ENCODE data around the gene ZMYM2.

Gene ZMYM2

GRCh38 chr13:19958155-19959111 is at the start of gene ZMYM2:
TSS of gene ZMYM2 (plus strand) at chr13:19958727. CDS start at chr13:19993073, 34,346 bp downstream.
- peak; percentile 96 for DNase-seq (ENCODE audit: low spot score)

GRCh38 chr13:19910336-19911072 is 48.0 kb upstream of the ZMYM2 start:
- DNase-seq (ENCODE audit: low spot score) = no peak

GRCh38 chr13:19927117-19927748 is 31.3 kb upstream of the ZMYM2 start:
- peak; percentile 8 for DNase-seq (ENCODE audit: low spot score)

GRCh38 chr13:19940106-19940505 is 18.4 kb upstream of the ZMYM2 start:
- no peak for DNase-seq (ENCODE audit: low spot score)

- DNase-seq (ENCODE audit: low spot score) = no peak
Measured at GRCh38 chr13:19950374-19950773, 8.2 kb upstream of the ZMYM2 start.

GRCh38 chr13:19952850-19953249 is 5.7 kb upstream of the ZMYM2 start:
- DNase-seq (ENCODE audit: low spot score) = no peak

GRCh38 chr13:19955873-19956559 is 2.5 kb upstream of the ZMYM2 start:
- DNase-seq (ENCODE audit: low spot score) = no peak

- peak; percentile 85 for DNase-seq (ENCODE audit: low spot score)
Measured at GRCh38 chr13:19957320-19958154, 990 bp upstream of the ZMYM2 start.

GRCh38 chr13:19959141-19959830 is 759 bp downstream of the ZMYM2 start:
- peak; percentile 63 for DNase-seq (ENCODE audit: low spot score)

GRCh38 chr13:19959831-19960652 is 1.5 kb downstream of the ZMYM2 start:
- peak; percentile 90 for DNase-seq (ENCODE audit: low spot score)

- DNase-seq (ENCODE audit: low spot score) = peak; percentile 15
Measured at GRCh38 chr13:19960653-19960976, 2.1 kb downstream of the ZMYM2 start.

GRCh38 chr13:19961489-19961888 is 3.0 kb downstream of the ZMYM2 start:
- DNase-seq (ENCODE audit: low spot score) = no peak

- no peak for DNase-seq (ENCODE audit: low spot score)
Measured at GRCh38 chr13:19961924-19962323, 3.4 kb downstream of the ZMYM2 start.

GRCh38 chr13:19962894-19963293 is 4.4 kb downstream of the ZMYM2 start:
- no peak for DNase-seq (ENCODE audit: low spot score)

- DNase-seq (ENCODE audit: low spot score) = no peak
Measured at GRCh38 chr13:19967621-19968020, 9.1 kb downstream of the ZMYM2 start.

GRCh38 chr13:19974498-19975009 is 16.0 kb downstream of the ZMYM2 start:
- peak; percentile 40 for DNase-seq (ENCODE audit: low spot score)

GRCh38 chr13:19978831-19979437 is 20.4 kb downstream of the ZMYM2 start:
- no peak for DNase-seq (ENCODE audit: low spot score)

GRCh38 chr13:19981685-19982238 is 23.2 kb downstream of the ZMYM2 start:
- no peak for DNase-seq (ENCODE audit: low spot score)

Data from hematopoietic multipotent progenitor cell treated with erythropoietin and hydrocortisone succinate and interleukin-3 and kit ligand, for 15 days (in vitro differentiated cells).